ENCODE measurements around the gene NRN1.
"Not testable (repeated sequence)": the region's sequence is repeated elsewhere in the genome, so short reads cannot be mapped to it uniquely, and the experiment has no call there.

Gene NRN1

GRCh38 chr6:5981126-5982026 lies 25.3 kb downstream of the NRN1 start:
- no peak for DNase-seq (ENCODE audit: low read depth in 2 of 2)

DNA sequence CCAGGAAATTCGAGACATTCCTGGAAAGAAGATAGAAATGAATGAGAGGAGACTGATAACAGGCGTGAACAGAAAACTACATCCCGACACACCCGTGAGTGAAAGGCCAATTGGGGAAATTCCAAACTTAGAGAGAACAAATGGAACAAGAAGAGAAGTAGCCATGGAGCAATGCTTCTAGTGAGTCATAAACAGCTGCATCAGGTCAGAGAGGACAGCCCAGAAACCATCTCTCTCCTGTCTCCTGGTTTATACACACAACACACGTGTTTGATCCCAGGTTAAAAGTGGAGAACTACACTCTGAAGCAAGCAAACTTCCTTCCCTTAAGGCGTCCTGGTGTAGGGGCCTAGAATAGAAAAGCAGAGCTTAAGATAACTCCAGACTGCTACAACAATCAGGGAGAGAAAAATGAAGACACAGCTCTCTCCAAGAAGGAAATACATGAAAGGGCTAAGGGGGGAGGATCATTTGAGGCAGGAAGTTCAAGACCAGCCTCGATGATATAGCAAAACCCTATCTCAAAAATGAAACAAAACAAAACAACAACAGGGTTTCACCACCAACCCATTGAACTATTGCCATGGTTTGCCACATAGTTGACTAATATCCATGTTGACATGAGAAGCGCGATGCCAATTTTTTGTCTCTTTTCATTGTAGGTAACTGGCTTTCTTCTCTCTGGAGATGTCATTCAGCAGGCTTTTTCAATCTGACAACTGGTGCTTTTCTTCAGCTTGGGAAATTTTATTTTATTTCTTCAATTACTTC lies 26.9 kb downstream of the NRN1 start:
- no peak for DNase-seq (ENCODE audit: low read depth in 2 of 2)

DNA sequence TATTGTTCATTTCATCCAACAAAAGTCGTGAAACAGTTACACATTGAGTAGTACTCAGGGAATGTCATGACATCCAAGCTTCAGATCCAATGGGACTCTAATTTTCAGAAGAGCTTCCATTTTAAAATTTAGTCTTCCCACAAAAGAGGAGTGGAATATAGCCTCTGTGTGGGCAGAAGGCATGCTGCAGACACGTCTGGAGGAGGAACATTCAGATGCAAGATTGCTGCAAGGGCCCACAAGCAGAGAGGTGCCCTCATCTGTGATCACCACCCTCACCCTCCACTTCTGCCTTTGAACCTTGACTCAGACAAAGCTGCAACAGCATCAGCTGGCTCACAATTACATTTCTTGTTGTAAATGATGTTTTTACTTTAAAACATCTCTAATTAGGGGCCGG lies 29.9 kb downstream of the NRN1 start:
- no peak for DNase-seq (ENCODE audit: low read depth in 2 of 2)

DNA sequence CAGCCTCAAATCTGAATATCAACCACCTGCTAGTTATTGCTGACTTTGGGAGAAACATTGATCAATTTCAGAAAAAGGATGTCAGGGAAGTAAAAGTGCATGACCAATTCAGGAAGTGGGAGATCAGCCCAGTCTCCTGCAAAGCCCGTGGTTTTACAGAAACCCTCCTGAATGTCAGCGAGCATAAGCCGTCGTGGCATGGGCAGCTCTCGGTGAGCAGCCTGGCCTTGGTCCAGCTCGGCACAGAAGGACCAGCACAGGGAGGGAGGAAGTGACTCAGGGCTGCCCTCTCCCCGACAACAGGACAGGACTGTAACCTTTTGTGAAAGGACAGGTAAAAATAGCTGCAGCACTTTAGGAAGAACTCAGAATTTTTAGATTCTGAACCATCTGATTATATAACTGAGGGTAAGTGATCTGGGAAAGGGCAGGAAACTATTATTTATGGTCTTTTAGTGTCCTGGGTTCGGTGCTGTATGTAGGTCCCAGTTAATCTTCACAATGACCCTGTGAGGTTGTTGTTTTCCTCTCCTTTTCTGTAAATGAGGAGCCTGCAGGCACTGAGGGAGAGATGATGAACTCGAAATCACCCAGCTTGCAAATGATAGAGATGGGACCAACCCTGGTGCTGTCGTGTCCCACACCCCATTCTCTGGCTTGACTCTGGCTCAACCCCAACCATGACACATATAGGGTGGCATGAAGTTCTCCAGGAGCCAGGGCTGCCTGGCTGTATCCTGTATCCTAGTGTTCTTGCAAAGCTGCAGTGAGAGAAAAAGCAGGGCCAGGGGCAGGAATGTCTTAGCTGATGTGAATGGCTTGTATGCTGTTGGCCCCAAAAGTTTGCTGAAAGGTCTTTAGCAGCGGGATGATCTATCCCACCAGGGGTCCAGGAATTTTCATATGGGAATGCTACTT lies 37.6 kb downstream of the NRN1 start:
- DNase-seq (ENCODE audit: low read depth in 2 of 2): no peak

DNA sequence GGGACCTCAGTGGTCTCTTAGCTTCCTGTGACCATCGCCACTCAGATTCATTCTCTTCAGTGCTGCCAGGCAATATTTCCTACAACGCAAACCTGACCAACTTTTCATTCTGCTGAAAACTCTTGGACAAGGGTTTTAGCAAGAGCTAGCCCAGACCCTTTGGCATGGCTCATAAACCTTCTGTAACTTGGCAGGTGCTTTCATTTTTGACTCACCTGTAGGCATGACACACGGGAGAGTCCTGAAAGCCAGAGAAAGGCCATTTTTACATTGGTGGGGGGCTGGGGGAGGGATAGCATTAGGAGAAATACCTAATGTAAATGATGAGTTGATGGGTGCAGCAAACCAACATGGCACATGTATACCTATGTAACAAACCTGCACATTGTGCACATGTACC lies 38.7 kb downstream of the NRN1 start:
- DNase-seq (ENCODE audit: low read depth in 2 of 2): not testable (repeated sequence)

DNA sequence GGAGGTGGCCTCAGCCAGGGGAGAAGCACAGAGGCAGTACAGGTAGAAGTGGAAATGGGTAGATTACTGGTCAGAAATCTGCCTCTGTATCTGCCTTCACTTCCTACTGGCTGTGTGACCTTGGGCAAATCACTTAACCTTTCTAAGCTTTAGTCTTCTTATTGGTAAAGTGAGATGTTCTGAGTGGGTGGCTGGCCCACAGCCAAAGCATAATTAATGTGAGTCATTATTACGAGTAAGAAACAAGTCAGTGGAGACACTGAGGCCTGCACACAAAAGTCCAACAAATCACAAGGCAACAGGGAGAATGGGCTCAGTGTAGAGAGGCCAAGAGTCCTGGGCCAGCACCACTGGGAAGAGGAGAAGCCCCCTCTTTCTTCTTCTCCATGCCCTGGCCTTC lies 39.1 kb downstream of the NRN1 start:
- DNase-seq (ENCODE audit: low read depth in 2 of 2): no peak

GRCh38 chr6:5962794-5963193 lies 43.9 kb downstream of the NRN1 start:
- no peak for DNase-seq (ENCODE audit: low read depth in 2 of 2)

- no peak for DNase-seq (ENCODE audit: low read depth in 2 of 2)
These were observed 44.9 kb downstream of the NRN1 start for GRCh38 chr6:5961836-5962235.

DNA sequence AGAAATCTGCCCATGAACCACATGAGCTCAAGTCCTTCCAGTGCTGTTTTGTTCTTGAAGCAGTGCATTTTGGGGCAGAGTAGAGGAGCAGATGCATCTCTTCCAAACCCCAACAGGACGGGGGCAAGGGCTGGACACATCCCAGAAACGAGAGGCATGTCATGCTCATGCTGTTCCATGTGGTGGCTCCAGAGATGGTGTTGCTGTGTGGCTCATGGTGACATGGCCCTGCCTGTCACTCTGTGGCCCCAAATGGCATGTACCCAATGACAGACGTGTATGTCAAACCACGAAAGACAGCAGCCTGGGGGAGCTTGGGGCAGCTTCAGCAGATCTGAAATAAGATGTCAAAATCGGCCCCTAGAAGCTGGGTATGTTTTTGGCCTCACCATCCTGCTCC lies 46.3 kb downstream of the NRN1 start:
- DNase-seq (ENCODE audit: low read depth in 2 of 2): no peak

- no peak for DNase-seq (ENCODE audit: low read depth in 2 of 2)
These were observed 47.8 kb downstream of the NRN1 start for GRCh38 chr6:5958921-5959320.

DNA sequence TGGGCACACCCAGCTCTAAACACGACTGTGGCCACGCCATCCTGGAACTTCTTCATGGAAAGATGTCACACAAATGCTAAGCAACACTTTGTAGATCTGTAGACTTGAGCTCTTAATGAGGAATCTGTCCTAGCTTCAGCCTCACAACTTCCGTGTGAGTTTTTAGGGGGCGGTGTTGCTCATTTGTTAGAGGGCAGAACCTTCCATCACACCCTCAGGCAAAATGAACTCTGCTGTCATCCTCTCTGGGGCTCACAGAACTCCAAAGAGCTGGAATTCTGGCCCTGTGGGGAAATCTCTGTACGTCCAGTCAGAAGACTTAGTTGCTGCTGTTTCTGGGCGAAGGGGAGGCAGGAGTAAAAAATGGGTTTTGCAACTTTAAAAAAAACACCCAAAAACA lies 49.8 kb downstream of the NRN1 start:
- DNase-seq (ENCODE audit: low read depth in 2 of 2): no peak

DNA sequence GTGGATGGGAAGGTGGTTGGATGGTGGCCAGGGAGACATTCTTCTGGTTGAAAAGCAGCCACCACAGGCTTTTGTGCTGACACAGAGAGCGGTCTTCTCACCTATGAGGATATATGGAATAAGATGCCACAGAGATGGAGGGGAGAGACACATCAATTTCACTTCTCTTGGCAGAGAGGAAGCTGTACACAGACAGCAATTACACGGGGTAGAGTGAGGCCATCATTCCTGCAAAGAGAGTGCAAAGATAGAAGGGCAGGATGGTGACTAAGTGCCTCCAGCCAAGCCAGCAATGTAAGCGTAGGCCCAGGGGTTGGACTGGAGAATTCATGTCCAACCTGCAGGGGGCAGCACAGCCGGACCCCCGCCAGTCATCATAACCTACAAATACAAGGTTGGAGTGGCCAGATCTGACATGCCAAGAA lies 56.4 kb downstream of the NRN1 start:
- DNase-seq (ENCODE audit: low read depth in 2 of 2): no peak

Data from activated CD8-positive, alpha-beta memory T cell treated with anti-CD3 and anti-CD28 coated beads for 4 hours (primary cell).